H9 (cell line): Measurements from ENCODE around the gene PGA4. TPM values are rescaled to one million over a fixed set of nuclear protein-coding genes. Genes with fewer than 3 reads are reported as not detected.

Experiments
- DNase-seq: peaks from one replicate; pipeline ENCODE4 v3.0.0-alpha.2; 2017
- H2AFZ ChIP-seq: one replicate; pipeline ENCODE4 v1.6.1; 2013; ENCODE audit warnings: mild to moderate bottlenecking, low read length, control low read depth, moderate library complexity
- H2AK5ac ChIP-seq: 2 replicates; pipeline ENCODE4 v1.6.1; 2013; ENCODE audit warnings: low read length, control low read depth, mixed read lengths; ENCODE audit not compliant: insufficient read length
- H2BK120ac ChIP-seq: one replicate; pipeline ENCODE4 v1.6.1; 2013; ENCODE audit warnings: low read depth, mild to moderate bottlenecking, low read length, control low read depth, inconsistent platforms; ENCODE audit not compliant: poor library complexity, severe bottlenecking
- H2BK12ac ChIP-seq: 2 replicates; pipeline ENCODE4 v1.6.1; 2013; ENCODE audit warnings: low read length, control low read depth, mixed read lengths, low read depth; ENCODE audit not compliant: insufficient read length
- H2BK15ac ChIP-seq: 2 replicates; pipeline ENCODE4 v1.6.1; 2013; ENCODE audit warnings: low read depth, low read length, control low read depth
- H2BK20ac ChIP-seq: one replicate; pipeline ENCODE4 v1.6.1; 2013; ENCODE audit warnings: low read depth, mild to moderate bottlenecking, low read length, control low read depth, inconsistent platforms; ENCODE audit not compliant: poor library complexity, severe bottlenecking
- H2BK5ac ChIP-seq: 2 replicates; pipeline ENCODE4 v1.6.1; 2013; ENCODE audit warnings: low read length, control low read depth, mixed read lengths; ENCODE audit not compliant: insufficient read length
- H3K14ac ChIP-seq: 2 replicates; pipeline ENCODE4 v1.6.1; 2013; ENCODE audit warnings: low read length, control low read depth; ENCODE audit not compliant: insufficient read depth
- H3K18ac ChIP-seq: 2 replicates; pipeline ENCODE4 v1.6.1; 2013; ENCODE audit warnings: low read depth, mild to moderate bottlenecking, mixed read lengths, low read length, control low read depth; ENCODE audit not compliant: insufficient read length
- H3K23ac ChIP-seq: 2 replicates; pipeline ENCODE4 v1.6.1; 2013; ENCODE audit warnings: low read length, control low read depth, mixed read lengths, low read depth; ENCODE audit not compliant: insufficient read length
- H3K23me2 ChIP-seq: 2 replicates; pipeline ENCODE4 v1.6.1; 2013; ENCODE audit warnings: low read depth, mild to moderate bottlenecking, mixed read lengths, low read length, control low read depth; ENCODE audit not compliant: insufficient read length, poor library complexity, severe bottlenecking
- H3K27ac ChIP-seq: 2 replicates; pipeline ENCODE4 v1.5.1; 2013; ENCODE audit warnings: low read length, control low read depth, mixed read lengths, low read depth; ENCODE audit not compliant: insufficient read length
- H3K27me3 ChIP-seq: 2 replicates; pipeline ENCODE4 v1.6.1; 2013; ENCODE audit warnings: low read length, control low read depth, inconsistent platforms; ENCODE audit not compliant: insufficient read depth
- H3K4ac ChIP-seq: 2 replicates; pipeline ENCODE4 v1.6.1; 2013; ENCODE audit warnings: low read depth, mild to moderate bottlenecking, control low read depth, inconsistent platforms, low read length, moderate library complexity
- H3K4me1 ChIP-seq: 2 replicates; pipeline ENCODE4 v1.6.1; 2013; ENCODE audit warnings: low read length, control low read depth, inconsistent platforms; ENCODE audit not compliant: insufficient read depth
- H3K4me2 ChIP-seq: 2 replicates; pipeline ENCODE4 v1.6.1; 2013; ENCODE audit warnings: low read length, control low read depth, mixed read lengths; ENCODE audit not compliant: insufficient read length, insufficient read depth
- H3K56ac ChIP-seq: 2 replicates; pipeline ENCODE4 v1.6.1; 2013; ENCODE audit warnings: low read depth, mild to moderate bottlenecking, mixed read lengths, low read length, control low read depth; ENCODE audit not compliant: insufficient read length
- H3K79me1 ChIP-seq: 2 replicates; pipeline ENCODE4 v1.6.1; 2013; ENCODE audit warnings: low read depth, mild to moderate bottlenecking, moderate library complexity, low read length, control low read depth, inconsistent platforms; ENCODE audit not compliant: insufficient read depth, poor library complexity, severe bottlenecking
- H3K79me2 ChIP-seq: 2 replicates; pipeline ENCODE4 v1.6.1; 2013; ENCODE audit warnings: low read length, control low read depth, inconsistent platforms; ENCODE audit not compliant: insufficient read depth
- H3K9ac ChIP-seq: 2 replicates; pipeline ENCODE4 v1.6.1; 2013; ENCODE audit warnings: low read length, control low read depth, mixed read lengths; ENCODE audit not compliant: insufficient read length; ENCODE audit errors: extremely low read depth
- H3K9me3 ChIP-seq: one replicate; pipeline ENCODE4 v1.6.1; 2013; ENCODE audit warnings: low read depth, low read length, inconsistent platforms; ENCODE audit not compliant: control insufficient read depth
- H3T11ph ChIP-seq: one replicate; pipeline ENCODE4 v1.6.1; 2013; ENCODE audit warnings: mild to moderate bottlenecking, low read length, control low read depth, inconsistent platforms
- H4K20me1 ChIP-seq: one replicate; pipeline ENCODE4 v1.6.1; 2013; ENCODE audit not compliant: control insufficient read depth, insufficient read length, insufficient read depth
- H4K5ac ChIP-seq: 2 replicates; pipeline ENCODE4 v1.6.1; 2013; ENCODE audit warnings: low read depth, mild to moderate bottlenecking, mixed read lengths, low read length, control low read depth; ENCODE audit not compliant: insufficient read length
- H4K8ac ChIP-seq: replicated peaks from 2 replicates; pipeline ENCODE4 v1.6.1; 2013; ENCODE audit warnings: low read length, control low read depth, mixed read lengths, low read depth; ENCODE audit not compliant: insufficient read length
- H4K91ac ChIP-seq: 2 replicates; pipeline ENCODE4 v1.6.1; 2013; ENCODE audit warnings: low read depth, mild to moderate bottlenecking, moderate library complexity, mixed read lengths, low read length, control low read depth; ENCODE audit not compliant: insufficient read length
- H3K27ac Mint-ChIP-seq, 3 experiments: 2 replicates in 2 of 3; 3 replicates in 1 of 3; pipeline ENCODE4 v1.8.0; 2020 to 2021; ENCODE audit warnings: mixed read lengths in 3 of 3, mild to moderate bottlenecking in 1 of 3, moderate library complexity in 1 of 3
- H3K27me3 Mint-ChIP-seq: 2 replicates; pipeline ENCODE4 v1.8.0; 2021; ENCODE audit warnings: low read depth, mild to moderate bottlenecking, moderate library complexity, mixed read lengths
- H3K36me3 Mint-ChIP-seq, 3 experiments: 2 replicates in 2 of 3; 3 replicates in 1 of 3; pipeline ENCODE4 v1.8.0; 2020 to 2021; ENCODE audit warnings: low read depth in 3 of 3, mixed read lengths in 3 of 3; ENCODE audit not compliant: insufficient read depth in 1 of 3
- H3K4me1 Mint-ChIP-seq, 2 experiments: 2 replicates each; pipeline ENCODE4 v1.8.0; 2020; ENCODE audit warnings: mixed read lengths in 2 of 2
- H3K4me3 Mint-ChIP-seq, 2 experiments: 2 replicates in 1 of 2; 3 replicates in 1 of 2; pipeline ENCODE4 v1.8.0; 2020 to 2021; ENCODE audit warnings: mild to moderate bottlenecking in 2 of 2, mixed read lengths in 2 of 2, moderate library complexity in 1 of 2
- H3K9me3 Mint-ChIP-seq, 2 experiments: 2 replicates in 1 of 2; 3 replicates in 1 of 2; pipeline ENCODE4 v1.8.0; 2020; ENCODE audit warnings: mild to moderate bottlenecking in 2 of 2, mixed read lengths in 2 of 2, moderate library complexity in 1 of 2
- CTCF ChIP-seq: fragments of 200-600 bp; sonication (generic); conservative IDR thresholded peaks from 3 replicates; pipeline ENCODE4 v1.8.0; 2021; ENCODE audit warnings: antibody characterized with exemption, mild to moderate bottlenecking
- WGBS: extraction: QIAGEN DNeasy Blood & Tissue Kit; methylation state at CpG from one replicate; pipeline ENCODE4 v1.1.7; 2013; ENCODE audit warnings: missing lambda C conversion rate, low lambda C conversion rate, mixed read lengths; ENCODE audit not compliant: insufficient read length; ENCODE audit errors: extremely low coverage; 5-methylcytosine and 5-hydroxymethylcytosine counted together
- total RNA-seq: library from RNA; stranded (reverse); gene quantifications from 2 replicates; pipeline ENCODE4 v1.2.1, GENCODE V29; 2021

PGA4 gene
- total RNA-seq, 1 experiment from 2014 or later = not detected

GRCh38 chr11:61270354-61271076 is 48.4 kb downstream of the PGA4 start:
- Histone ChIP-seq H3K9me3 (no peaks in the 10 kb centered on the region), H4K91ac (no peak overlapping the region), H3K9ac (no peak overlapping the region), H3K18ac (no peak overlapping the region), H3K27me3 (no peaks in the 10 kb centered on the region), H2AK5ac (no peak overlapping the region), H3K4me2 (no peak overlapping the region), H3K56ac (no peak overlapping the region), H3K4ac (no peak overlapping the region), H2BK20ac (no peak overlapping the region), H2BK5ac (no peak overlapping the region), H3K23ac (no peak overlapping the region), H2BK12ac (no peak overlapping the region), H3K27ac (no peak overlapping the region), H3K79me2 (no peaks in the 10 kb centered on the region), H3K4me1 (no peaks in the 10 kb centered on the region), H2BK15ac (no peak overlapping the region), H4K5ac (no peak overlapping the region), H3K23me2 (no peaks in the 10 kb centered on the region), H3K14ac (no peak overlapping the region), H4K20me1 (no peaks in the 10 kb centered on the region), H2AFZ (no peak overlapping the region), H3T11ph (no peak overlapping the region), H3K79me1 (no peaks in the 10 kb centered on the region), H2BK120ac (no peak overlapping the region), H4K8ac (no peak overlapping the region)
- no peak for TF ChIP-seq CTCF
- H3K4me1 Mint-ChIP-seq = no peaks in the 10 kb centered on the region
- no peak overlapping the region for H3K4me3 Mint-ChIP-seq
- peaks cover 0 to 33% (median 0%) of the 10 kb centered on the region in 3 experiments; a peak in 2 of 7 replicates for H3K36me3 Mint-ChIP-seq
- no peaks in the 10 kb centered on the region for H3K27me3 Mint-ChIP-seq
- WGBS = no CpG with 5 or more reads among the region's 7 CpGs
- no peak for DNase-seq
- no peaks in the 10 kb centered on the region for H3K9me3 Mint-ChIP-seq
- H3K27ac Mint-ChIP-seq = no peak overlapping the region; a peak in 1 of 7 replicates
